Astrocyte (in vitro differentiated cells and primary cell): ENCODE data around the gene BICRAL. TPM values are rescaled to one million over a fixed set of nuclear protein-coding genes. Genes with fewer than 3 reads are reported as not detected.

Experiments used
- DNase-seq: peaks from one replicate; pipeline ENCODE4 v3.0.0-alpha.2; 2010; ENCODE audit warnings: low read depth
- FAIRE-seq: peaks from 2 replicates; lab custom pipeline; 2011; peaks lifted over from hg19 to GRCh38; lab: Jason Lieb, UNC
- H2AFZ ChIP-seq: 2 replicates; pipeline ENCODE4 v1.6.0; 2012; ENCODE audit warnings: low read depth, low read length, inconsistent platforms
- H3K27ac ChIP-seq: 2 replicates; pipeline ENCODE4 v1.5.1; 2011; ENCODE audit warnings: low read depth, low read length, inconsistent platforms
- H3K27me3 ChIP-seq: 2 replicates; pipeline ENCODE4 v1.6.0; 2011; ENCODE audit warnings: low read length, inconsistent platforms; ENCODE audit not compliant: insufficient read depth
- H3K36me3 ChIP-seq: 2 replicates; pipeline ENCODE4 v1.5.1; 2011; ENCODE audit warnings: low read length, inconsistent platforms; ENCODE audit not compliant: insufficient read depth
- H3K4me1 ChIP-seq: 2 replicates; pipeline ENCODE4 v1.5.1; 2011; ENCODE audit warnings: low read length, inconsistent platforms; ENCODE audit not compliant: insufficient read depth
- H3K4me2 ChIP-seq: 2 replicates; pipeline ENCODE4 v1.6.0; 2012; ENCODE audit warnings: low read length, inconsistent platforms
- H3K4me3 ChIP-seq: 2 replicates; pipeline ENCODE4 v1.5.1; 2011; ENCODE audit warnings: low read depth, mild to moderate bottlenecking, low read length, inconsistent platforms; ENCODE audit not compliant: insufficient read depth
- H3K79me2 ChIP-seq: 2 replicates; pipeline ENCODE4 v1.6.0; 2012; ENCODE audit warnings: mild to moderate bottlenecking, low read length, inconsistent platforms; ENCODE audit not compliant: insufficient read depth
- H3K9ac ChIP-seq: 2 replicates; pipeline ENCODE4 v1.6.0; 2012; ENCODE audit warnings: mild to moderate bottlenecking, low read length, inconsistent platforms
- H3K9me3 ChIP-seq: 2 replicates; pipeline ENCODE4 v1.5.1; 2012; ENCODE audit warnings: low read depth, mild to moderate bottlenecking, low read length, inconsistent platforms; ENCODE audit not compliant: insufficient read depth
- H4K20me1 ChIP-seq: 2 replicates; pipeline ENCODE4 v1.6.0; 2012; ENCODE audit warnings: low read length, inconsistent platforms; ENCODE audit not compliant: insufficient read depth
- H3K27ac Mint-ChIP-seq: one replicate; pipeline ENCODE4 v1.8.0; 2021; ENCODE audit warnings: mild to moderate bottlenecking, mixed read lengths; ENCODE audit not compliant: unreplicated experiment
- H3K27me3 Mint-ChIP-seq: one replicate; pipeline ENCODE4 v1.8.0; 2021; ENCODE audit warnings: low read depth, mixed read lengths; ENCODE audit not compliant: unreplicated experiment
- H3K36me3 Mint-ChIP-seq: one replicate; pipeline ENCODE4 v1.8.0; 2021; ENCODE audit warnings: low read depth, mixed read lengths; ENCODE audit not compliant: unreplicated experiment
- H3K4me1 Mint-ChIP-seq: one replicate; pipeline ENCODE4 v1.8.0; 2021; ENCODE audit warnings: low read depth, mixed read lengths; ENCODE audit not compliant: unreplicated experiment
- H3K4me3 Mint-ChIP-seq: one replicate; pipeline ENCODE4 v1.8.0; 2021; ENCODE audit warnings: mild to moderate bottlenecking, moderate library complexity, mixed read lengths; ENCODE audit not compliant: unreplicated experiment
- H3K9me3 Mint-ChIP-seq: one replicate; pipeline ENCODE4 v1.8.0; 2021; ENCODE audit warnings: mild to moderate bottlenecking, mixed read lengths; ENCODE audit not compliant: unreplicated experiment
- EZH2 ChIP-seq: IDR thresholded peaks from 2 replicates; pipeline ENCODE4 v1.6.1; 2012; ENCODE audit warnings: mild to moderate bottlenecking, low read length, inconsistent platforms; ENCODE audit not compliant: insufficient read depth
- total RNA-seq: library from RNA; stranded (reverse); gene quantifications from 2 replicates; pipeline ENCODE4 v1.2.1, GENCODE V29; 2021
- TF ChIP-seq, protein P1 (sequence below): IDR thresholded peaks from 2 replicates; pipeline ENCODE4 v1.5.1; 2011; ENCODE audit warnings: low read depth, mild to moderate bottlenecking, inconsistent platforms, low read length, moderate library complexity; ENCODE audit not compliant: insufficient read depth

Gene BICRAL
- total RNA-seq, 1 donor from 2014 or later: 5.9 TPM

DNA sequence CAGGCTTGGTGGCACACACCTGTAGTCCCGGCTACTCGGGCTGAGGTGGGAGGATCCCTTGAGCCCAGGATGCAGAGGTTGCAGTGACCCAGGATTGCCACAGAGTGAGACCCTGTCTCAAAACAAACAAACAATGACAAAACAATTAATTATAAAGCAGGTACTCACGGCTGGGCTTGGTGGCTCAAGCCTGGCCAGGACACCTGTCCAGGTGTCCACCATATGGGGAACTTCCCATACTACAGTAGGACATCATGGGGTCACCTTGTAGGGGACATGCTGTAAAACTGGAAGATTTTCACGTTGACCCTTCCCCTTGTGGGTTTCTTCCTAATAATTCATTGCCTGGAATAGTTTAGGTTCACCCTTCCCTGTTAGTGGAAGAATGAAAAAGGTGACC is 66.8 kb downstream of the BICRAL start:
- Mint-ChIP-seq H3K27ac (no peak overlapping the region), H3K36me3 (no peaks in the 10 kb centered on the region), H3K4me1 (peaks cover 3% of the 10 kb centered on the region), H3K4me3 (no peak overlapping the region), H3K9me3 (no peaks in the 10 kb centered on the region), H3K27me3 (no peaks in the 10 kb centered on the region)
- H2AFZ ChIP-seq: no peak overlapping the region
- DNase-seq: no peak
- H3K36me3 ChIP-seq: no peaks in the 10 kb centered on the region
- H3K79me2 ChIP-seq: no peaks in the 10 kb centered on the region
- no peak for FAIRE-seq
- H3K27me3 ChIP-seq: no peaks in the 10 kb centered on the region
- TF ChIP-seq, protein P1, sequence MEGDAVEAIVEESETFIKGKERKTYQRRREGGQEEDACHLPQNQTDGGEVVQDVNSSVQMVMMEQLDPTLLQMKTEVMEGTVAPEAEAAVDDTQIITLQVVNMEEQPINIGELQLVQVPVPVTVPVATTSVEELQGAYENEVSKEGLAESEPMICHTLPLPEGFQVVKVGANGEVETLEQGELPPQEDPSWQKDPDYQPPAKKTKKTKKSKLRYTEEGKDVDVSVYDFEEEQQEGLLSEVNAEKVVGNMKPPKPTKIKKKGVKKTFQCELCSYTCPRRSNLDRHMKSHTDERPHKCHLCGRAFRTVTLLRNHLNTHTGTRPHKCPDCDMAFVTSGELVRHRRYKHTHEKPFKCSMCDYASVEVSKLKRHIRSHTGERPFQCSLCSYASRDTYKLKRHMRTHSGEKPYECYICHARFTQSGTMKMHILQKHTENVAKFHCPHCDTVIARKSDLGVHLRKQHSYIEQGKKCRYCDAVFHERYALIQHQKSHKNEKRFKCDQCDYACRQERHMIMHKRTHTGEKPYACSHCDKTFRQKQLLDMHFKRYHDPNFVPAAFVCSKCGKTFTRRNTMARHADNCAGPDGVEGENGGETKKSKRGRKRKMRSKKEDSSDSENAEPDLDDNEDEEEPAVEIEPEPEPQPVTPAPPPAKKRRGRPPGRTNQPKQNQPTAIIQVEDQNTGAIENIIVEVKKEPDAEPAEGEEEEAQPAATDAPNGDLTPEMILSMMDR: no peak
- no peak for TF ChIP-seq EZH2
- no peak overlapping the region for H3K4me2 ChIP-seq
- no peaks in the 10 kb centered on the region for H4K20me1 ChIP-seq
- H3K4me3 ChIP-seq: no peak overlapping the region
- H3K27ac ChIP-seq: no peak overlapping the region
- no peaks in the 10 kb centered on the region for H3K9me3 ChIP-seq
- no peak overlapping the region for H3K9ac ChIP-seq
- no peaks in the 10 kb centered on the region for H3K4me1 ChIP-seq

- no peak overlapping the region for H3K9ac ChIP-seq
- Mint-ChIP-seq H3K4me1 (no peaks in the 10 kb centered on the region), H3K27me3 (no peaks in the 10 kb centered on the region)
These were observed 69.7 kb downstream of the BICRAL start for GRCh38 chr6:42851599-42851998.

DNA sequence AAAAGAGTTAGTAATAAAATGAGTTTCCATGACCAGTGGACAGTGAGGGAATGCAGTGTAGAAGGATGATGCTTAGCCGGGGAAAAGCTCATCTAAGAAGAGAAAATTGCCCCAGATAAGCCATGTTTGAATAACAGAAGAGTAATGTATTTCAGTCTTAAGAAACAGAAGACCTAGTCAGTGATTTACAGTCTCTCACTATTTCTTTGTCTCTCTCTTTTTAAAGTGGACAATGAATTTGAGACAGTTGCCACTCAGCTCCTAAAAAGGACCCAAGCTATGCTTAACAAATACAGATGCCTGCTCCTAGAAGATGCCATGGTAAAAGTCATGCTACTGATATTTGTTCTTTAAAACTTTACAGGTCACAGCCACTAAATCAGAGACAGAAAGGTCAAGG is 78.2 kb downstream of the BICRAL start:
- Mint-ChIP-seq H3K36me3 (peaks cover 17% of the 10 kb centered on the region), H3K27ac (no peak overlapping the region), H3K27me3 (no peaks in the 10 kb centered on the region), H3K9me3 (no peaks in the 10 kb centered on the region), H3K4me3 (no peak overlapping the region), H3K4me1 (no peaks in the 10 kb centered on the region)
- H3K9ac ChIP-seq: no peak overlapping the region
- H3K4me2 ChIP-seq: no peak overlapping the region
- no peak overlapping the region for H3K4me3 ChIP-seq
- H3K36me3 ChIP-seq: peaks cover 7% of the 10 kb centered on the region
- DNase-seq: no peak
- no peak for FAIRE-seq
- no peak overlapping the region for H3K27ac ChIP-seq
- TF ChIP-seq, protein P1: no peak
- TF ChIP-seq EZH2: no peak
- no peaks in the 10 kb centered on the region for H3K4me1 ChIP-seq
- no peaks in the 10 kb centered on the region for H3K27me3 ChIP-seq
- no peak overlapping the region for H2AFZ ChIP-seq
- H3K9me3 ChIP-seq: no peaks in the 10 kb centered on the region
- H3K79me2 ChIP-seq: no peaks in the 10 kb centered on the region
- H4K20me1 ChIP-seq: no peaks in the 10 kb centered on the region

More at GRCh38 chr6:42851599-42851998, 69.7 kb downstream of the BICRAL start:
- Histone ChIP-seq H4K20me1 (no peaks in the 10 kb centered on the region), H3K4me3 (no peak overlapping the region), H3K79me2 (no peaks in the 10 kb centered on the region), H3K36me3 (no peaks in the 10 kb centered on the region), H3K27me3 (no peaks in the 10 kb centered on the region), H2AFZ (no peak overlapping the region), H3K27ac (no peak overlapping the region), H3K4me1 (no peaks in the 10 kb centered on the region), H3K4me2 (no peak overlapping the region), H3K9me3 (no peaks in the 10 kb centered on the region)
- TF ChIP-seq, protein P1: no peak
- TF ChIP-seq EZH2: no peak
- FAIRE-seq (no peak), DNase-seq (no peak)
- Mint-ChIP-seq H3K4me3 (no peak overlapping the region), H3K36me3 (no peaks in the 10 kb centered on the region), H3K9me3 (no peaks in the 10 kb centered on the region), H3K27ac (no peak overlapping the region)
